H1 (cell line): ENCODE measurements around the gene MPPED2. TPM values are rescaled to one million over a fixed set of nuclear protein-coding genes. Genes with fewer than 3 reads are reported as not detected.

Experiments used
- CBX5 ChIP-seq: fragments of 300-800, 300-1000 bp; sonication (generic); IDR thresholded peaks from 2 replicates; pipeline ENCODE4 v1.7.1; 2016; ENCODE audit warnings: antibody characterized with exemption, low read length, low read depth
- CHD7 ChIP-seq: fragments of 300-600 bp; sonication (generic); IDR thresholded peaks from 2 replicates; pipeline ENCODE4 v1.7.1; 2012; ENCODE audit warnings: low read length, moderate library complexity, mild to moderate bottlenecking, inconsistent platforms; ENCODE audit not compliant: insufficient replicate concordance
- RAD21 ChIP-seq, 2 experiments: IDR thresholded peaks in 1 of 2; conservative IDR thresholded peaks in 1 of 2; 2 replicates each; pipeline ENCODE4 v1.6.1; 2011; ENCODE audit warnings: low read depth in 2 of 2, low read length in 2 of 2, improper control_type of control experiment in 1 of 2, inconsistent platforms in 1 of 2, mild to moderate bottlenecking in 1 of 2, moderate library complexity in 1 of 2
- polyA plus RNA-seq, 7 experiments: library from polyadenylated mRNA; depleted of rRNA in 3 of 7; stranded (reverse) in 5 of 7; unstranded in 2 of 7; fragments of >200 nt in 5 of 7; fragments of 200-250 nt in 2 of 7; gene quantifications; 1 replicate in 5 of 7; 2 replicates in 1 of 7; 4 replicates in 1 of 7; pipeline versions ENCODE4 v1.2.1 to v1.2.3, GENCODE V29; 2011 to 2013; ENCODE audit warnings: missing spikeins in 2 of 7, mixed read lengths in 2 of 7
- total RNA-seq: library from RNA; stranded (reverse); fragmentation: NEBNext Ultra II Directional; extraction: Animal tissue kit (Norgen Biotek cat#: 25700); gene quantifications from 2 replicates; pipeline ENCODE4 v1.2.1, GENCODE V29; 2021

The MPPED2 gene
- total and polyA plus RNA-seq, 2 of the 8 experiments (the other 6 are each of a cell fraction or from before 2014, with no cell fraction given), result 1.3 to 3.5 TPM

DNA sequence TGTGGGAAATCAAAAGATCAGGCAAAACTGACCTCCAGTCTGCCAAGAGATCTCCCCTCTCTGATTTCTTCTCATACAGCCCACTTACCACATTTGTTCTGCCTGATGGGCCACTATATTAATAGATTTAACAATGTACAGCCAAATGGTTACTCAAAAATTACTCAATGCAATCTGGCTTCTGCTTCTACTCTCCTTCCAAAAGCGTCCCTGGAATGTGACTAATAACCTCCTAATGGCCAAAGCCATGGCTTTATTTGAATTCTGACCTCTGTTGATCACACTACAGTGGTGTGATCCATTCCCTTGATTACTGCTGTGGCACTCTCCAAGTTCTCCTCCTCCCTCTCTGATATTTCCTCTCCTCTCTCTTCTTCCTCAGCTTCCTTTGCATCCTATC lies 86.2 kb downstream of the MPPED2 start (continued):
- TF ChIP-seq CHD7, result no peak
- no peak for TF ChIP-seq CBX5
- no peak for TF ChIP-seq RAD21 (IDR thresholded peaks at IDR 0.05 in 1 of 2, conservative IDR thresholded peaks at IDR 0.05 in 1 of 2; ENCODE audit: low read depth in 2 of 2, low read length in 2 of 2)
